ENCODE results near the gene ITFG2.

Gene ITFG2

GRCh38 chr12:2834581-2835491 lies 22.4 kb downstream of the ITFG2 start, which contains the start of gene NRIP2:
NRIP2 (minus strand) TSS chr12:2835035; CDS start chr12:2834983, 52 bp downstream.
- Histone ChIP-seq H4K91ac (ENCODE audit: low read length) (peak within 1 kb of the TSS; percentile 6), H2BK12ac (ENCODE audit: low read length in 2 of 2) (no peak within 1 kb of the TSS), H3K27ac (ENCODE audit: low read length, poor library complexity, severe bottlenecking) (no peak within 1 kb of the TSS), H2BK15ac (ENCODE audit: low read depth, poor library complexity, severe bottlenecking) (peak within 1 kb of the TSS; percentile 60), H3K4me1 (ENCODE audit: control insufficient read depth, insufficient read depth, low read depth, low read length) (peaks cover 10% of the 10 kb centered on the region), H3K4me3 (ENCODE audit: insufficient read depth in 1 of 2, low read depth in 1 of 2, low read length in 2 of 2) (peak within 1 kb of the TSS in 1 of 2 experiments; percentile 54), H3K36me3 (ENCODE audit: control insufficient read depth in 1 of 2, insufficient read depth in 2 of 2, low read depth in 1 of 2, low read length in 2 of 2) (peaks cover 7 to 11% of the 10 kb centered on the region in 2 experiments), H3K79me1 (replicated peaks; ENCODE audit: low read length, poor library complexity, severe bottlenecking) (no peaks in the 10 kb centered on the region), H3K18ac (ENCODE audit: low read depth in 1 of 2, low read length in 2 of 2) (peak within 1 kb of the TSS in 1 of 2 experiments; percentile 38), H4K8ac (ENCODE audit: low read length) (peak within 1 kb of the TSS; percentile 53), H3K4ac (ENCODE audit: low read depth in 1 of 2, low read length in 2 of 2) (no peak within 1 kb of the TSS), H2BK5ac (ENCODE audit: low read depth, low read length, poor library complexity, severe bottlenecking) (no peak within 1 kb of the TSS), H2AK5ac (ENCODE audit: low read length, severe bottlenecking) (no peak within 1 kb of the TSS), H3K14ac (ENCODE audit: low read length in 2 of 2) (peak within 1 kb of the TSS in 1 of 2 experiments; percentile 55), H3K9me3 (ENCODE audit: control insufficient read depth, low read length) (no peaks in the 10 kb centered on the region), H2BK120ac (ENCODE audit: low read depth, low read length) (no peak within 1 kb of the TSS), H3K4me2 (ENCODE audit: low read length, poor library complexity, severe bottlenecking) (peak within 1 kb of the TSS; percentile 41), H3K27me3 (ENCODE audit: control insufficient read depth in 1 of 2, insufficient read depth in 1 of 2, low read length in 2 of 2) (peaks cover 20 to 31% of the 10 kb centered on the region in 2 experiments), H3K9ac (ENCODE audit: low read length) (peak within 1 kb of the TSS; percentile 12), H2AFZ (ENCODE audit: low read depth, low read length) (peak within 1 kb of the TSS; percentile 32), H3K23ac (ENCODE audit: low read length in 2 of 2) (no peak within 1 kb of the TSS)
- DNase-seq = peak; percentile 69
- 36% methylated on average over 31 of the region's 32 CpGs for WGBS

GRCh38 chr12:2835691-2836403 lies 23.4 kb downstream of the ITFG2 start:
- no peaks in the 10 kb centered on the region for H3K79me1 ChIP-seq (replicated peaks; ENCODE audit: low read length, poor library complexity, severe bottlenecking)
- H3K4me1 ChIP-seq (ENCODE audit: control insufficient read depth, insufficient read depth, low read depth, low read length) = peaks cover 10% of the 10 kb centered on the region
- peaks cover 20 to 31% of the 10 kb centered on the region in 2 experiments for H3K27me3 ChIP-seq (ENCODE audit: control insufficient read depth in 1 of 2, insufficient read depth in 1 of 2, low read length in 2 of 2)
- no peak overlapping the region for H3K14ac ChIP-seq (ENCODE audit: low read length in 2 of 2)
- H3K36me3 ChIP-seq (ENCODE audit: control insufficient read depth in 1 of 2, insufficient read depth in 2 of 2, low read depth in 1 of 2, low read length in 2 of 2) = peaks cover 4 to 5% of the 10 kb centered on the region in 2 experiments
- no peak overlapping the region for H2BK5ac ChIP-seq (ENCODE audit: low read depth, low read length, poor library complexity, severe bottlenecking)
- no peak overlapping the region for H2AFZ ChIP-seq (ENCODE audit: low read depth, low read length)
- H3K4me3 ChIP-seq (ENCODE audit: insufficient read depth in 1 of 2, low read depth in 1 of 2, low read length in 2 of 2) = no peak overlapping the region
- no peak overlapping the region for H4K91ac ChIP-seq (ENCODE audit: low read length)
- H3K18ac ChIP-seq (ENCODE audit: low read depth in 1 of 2, low read length in 2 of 2) = no peak overlapping the region
- H4K8ac ChIP-seq (ENCODE audit: low read length) = no peak overlapping the region
- WGBS = 94% methylated on average over 3 of the region's 4 CpGs
- H2BK120ac ChIP-seq (ENCODE audit: low read depth, low read length) = no peak overlapping the region
- H3K23ac ChIP-seq (ENCODE audit: low read length in 2 of 2) = no peak overlapping the region
- H3K27ac ChIP-seq (ENCODE audit: low read length, poor library complexity, severe bottlenecking) = no peak overlapping the region
- H3K9me3 ChIP-seq (ENCODE audit: control insufficient read depth, low read length) = no peaks in the 10 kb centered on the region
- H2AK5ac ChIP-seq (ENCODE audit: low read length, severe bottlenecking) = no peak overlapping the region
- H2BK12ac ChIP-seq (ENCODE audit: low read length in 2 of 2) = no peak overlapping the region
- H3K4me2 ChIP-seq (ENCODE audit: low read length, poor library complexity, severe bottlenecking) = no peak overlapping the region
- no peak overlapping the region for H2BK15ac ChIP-seq (ENCODE audit: low read depth, poor library complexity, severe bottlenecking)
- H3K4ac ChIP-seq (ENCODE audit: low read depth in 1 of 2, low read length in 2 of 2) = no peak overlapping the region
- DNase-seq = no peak
- no peak overlapping the region for H3K9ac ChIP-seq (ENCODE audit: low read length)

GRCh38 chr12:2836574-2836973 lies 24.1 kb downstream of the ITFG2 start:
- no peak overlapping the region for H4K8ac ChIP-seq (ENCODE audit: low read length)
- H3K27ac ChIP-seq (ENCODE audit: low read length, poor library complexity, severe bottlenecking) = no peak overlapping the region
- no peaks in the 10 kb centered on the region for H3K79me1 ChIP-seq (replicated peaks; ENCODE audit: low read length, poor library complexity, severe bottlenecking)
- no peak overlapping the region for H3K18ac ChIP-seq (ENCODE audit: low read depth in 1 of 2, low read length in 2 of 2)
- no peak for DNase-seq
- H2BK5ac ChIP-seq (ENCODE audit: low read depth, low read length, poor library complexity, severe bottlenecking) = no peak overlapping the region
- no peak overlapping the region for H3K4me3 ChIP-seq (ENCODE audit: insufficient read depth in 1 of 2, low read depth in 1 of 2, low read length in 2 of 2)
- H2BK12ac ChIP-seq (ENCODE audit: low read length in 2 of 2) = no peak overlapping the region
- no peaks in the 10 kb centered on the region for H3K9me3 ChIP-seq (ENCODE audit: control insufficient read depth, low read length)
- H3K4ac ChIP-seq (ENCODE audit: low read depth in 1 of 2, low read length in 2 of 2) = no peak overlapping the region
- WGBS = 84% methylated on average over 8 of the region's 8 CpGs
- H3K27me3 ChIP-seq (ENCODE audit: control insufficient read depth in 1 of 2, insufficient read depth in 1 of 2, low read length in 2 of 2) = peaks cover 20 to 31% of the 10 kb centered on the region in 2 experiments
- H2BK120ac ChIP-seq (ENCODE audit: low read depth, low read length) = no peak overlapping the region
- H3K36me3 ChIP-seq (ENCODE audit: control insufficient read depth in 1 of 2, insufficient read depth in 2 of 2, low read depth in 1 of 2, low read length in 2 of 2) = peaks cover 2 to 5% of the 10 kb centered on the region in 2 experiments
- H3K9ac ChIP-seq (ENCODE audit: low read length) = no peak overlapping the region
- H3K14ac ChIP-seq (ENCODE audit: low read length in 2 of 2) = no peak overlapping the region
- no peak overlapping the region for H4K91ac ChIP-seq (ENCODE audit: low read length)
- H2AFZ ChIP-seq (ENCODE audit: low read depth, low read length) = no peak overlapping the region
- no peak overlapping the region for H2AK5ac ChIP-seq (ENCODE audit: low read length, severe bottlenecking)
- no peak overlapping the region for H3K23ac ChIP-seq (ENCODE audit: low read length in 2 of 2)
- no peak overlapping the region for H2BK15ac ChIP-seq (ENCODE audit: low read depth, poor library complexity, severe bottlenecking)
- H3K4me2 ChIP-seq (ENCODE audit: low read length, poor library complexity, severe bottlenecking) = no peak overlapping the region
- H3K4me1 ChIP-seq (ENCODE audit: control insufficient read depth, insufficient read depth, low read depth, low read length) = peaks cover 10% of the 10 kb centered on the region

Data from mesenchymal stem cell (in vitro differentiated cells and primary cell).